Activated T-helper 1 cell treated with anti-CD3 and anti-CD28 coated beads, Interleukin-12 subunit alpha, Interleukin-12 subunit beta, Interleukin-2, Interleukin-4 antibody, amounts not matched to agents 30 ng/mL and 10 ng/mL and 1 ng/mL, durations not matched to agents 14 hours and 24 hours and 36 hours (primary cell): ENCODE measurements around the gene BCR. TPM values are rescaled to one million over a fixed set of nuclear protein-coding genes. Genes with fewer than 3 reads are reported as not detected.
"Not testable (repeated sequence)": the region's sequence is repeated elsewhere in the genome, so short reads cannot be mapped to it uniquely, and the experiment has no call there.

ENCODE experiments used
- DNase-seq: peaks from one replicate; pipeline ENCODE4 v3.0.0; 2021; ENCODE audit warnings: low spot score
- H3K27ac Mint-ChIP-seq: one replicate; pipeline ENCODE4 v1.8.0; 2021; ENCODE audit warnings: mild to moderate bottlenecking, mixed read lengths
- H3K27me3 Mint-ChIP-seq: one replicate; pipeline ENCODE4 v1.8.0; 2022; ENCODE audit warnings: mild to moderate bottlenecking, moderate library complexity, mixed read lengths; ENCODE audit not compliant: insufficient read depth
- H3K36me3 Mint-ChIP-seq: one replicate; pipeline ENCODE4 v1.8.0; 2021; ENCODE audit warnings: low read depth, mixed read lengths
- H3K4me1 Mint-ChIP-seq: one replicate; pipeline ENCODE4 v1.8.0; 2021; ENCODE audit warnings: low read depth, mixed read lengths
- H3K4me3 Mint-ChIP-seq: one replicate; pipeline ENCODE4 v1.8.0; 2021; ENCODE audit warnings: mild to moderate bottlenecking, moderate library complexity, mixed read lengths
- H3K9me3 Mint-ChIP-seq: one replicate; pipeline ENCODE4 v1.8.0; 2021; ENCODE audit warnings: mixed read lengths
- intact Hi-C: fragments of 100-400 bp; cut with micrococcal nuclease; formaldehyde crosslinking; loops from one replicate; pipeline ENCODE4 v1.15.1; 2024
- total RNA-seq: library from RNA; stranded (reverse); gene quantifications from 2 replicates; pipeline ENCODE4 v1.2.3, GENCODE V29; 2022

BCR gene
- total RNA-seq: 56.8 and 62.0 TPM in 2 replicates

DNA sequence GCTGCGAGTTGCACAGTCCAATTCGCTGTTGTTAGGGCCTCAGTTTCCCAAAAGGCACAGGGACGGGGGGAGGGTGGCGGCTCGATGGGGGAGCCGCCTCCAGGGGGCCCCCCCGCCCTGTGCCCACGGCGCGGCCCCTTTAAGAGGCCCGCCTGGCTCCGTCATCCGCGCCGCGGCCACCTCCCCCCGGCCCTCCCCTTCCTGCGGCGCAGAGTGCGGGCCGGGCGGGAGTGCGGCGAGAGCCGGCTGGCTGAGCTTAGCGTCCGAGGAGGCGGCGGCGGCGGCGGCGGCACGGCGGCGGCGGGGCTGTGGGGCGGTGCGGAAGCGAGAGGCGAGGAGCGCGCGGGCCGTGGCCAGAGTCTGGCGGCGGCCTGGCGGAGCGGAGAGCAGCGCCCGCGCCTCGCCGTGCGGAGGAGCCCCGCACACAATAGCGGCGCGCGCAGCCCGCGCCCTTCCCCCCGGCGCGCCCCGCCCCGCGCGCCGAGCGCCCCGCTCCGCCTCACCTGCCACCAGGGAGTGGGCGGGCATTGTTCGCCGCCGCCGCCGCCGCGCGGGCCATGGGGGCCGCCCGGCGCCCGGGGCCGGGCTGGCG, at the start of gene BCR:
TSS of gene BCR (plus strand) at position 209 of the 592 bp plus-strand sequence. CDS start 452 bp downstream, outside the sequence.
- peaks cover 16% of the 10 kb centered on the region for H3K9me3 Mint-ChIP-seq
- no peaks in the 10 kb centered on the region for H3K27me3 Mint-ChIP-seq
- H3K4me1 Mint-ChIP-seq: peaks cover 66% of the 10 kb centered on the region
- intact Hi-C loops: loop anchor here (1.0 kb wide), 1 partner anchor 38 kb away; no protein-coding TSS in a partner anchor
- H3K4me3 Mint-ChIP-seq: peak within 1 kb of the TSS; percentile 92
- peak within 1 kb of the TSS; percentile 81 for H3K27ac Mint-ChIP-seq
- DNase-seq: peak; percentile 58
- peaks cover 26% of the 10 kb centered on the region for H3K36me3 Mint-ChIP-seq

DNA sequence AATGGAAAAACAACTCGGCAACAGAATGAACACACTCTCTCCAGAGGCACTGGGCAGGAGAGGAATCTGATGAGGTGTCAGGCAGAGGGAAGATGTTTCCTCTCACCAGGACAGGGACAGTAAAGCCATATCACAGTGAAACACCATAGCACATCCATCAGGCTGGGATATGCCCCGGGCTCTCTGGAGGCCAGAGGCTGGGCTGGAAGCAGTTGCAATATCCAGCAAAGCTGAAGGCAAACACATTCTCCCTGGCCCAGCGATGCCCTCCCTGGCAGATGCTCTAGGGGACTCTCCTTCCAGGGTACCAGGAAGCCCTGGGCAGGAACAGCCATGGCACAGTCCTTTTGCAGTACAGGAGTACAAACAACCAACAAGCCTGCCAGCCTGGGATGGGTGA, 49.6 kb upstream of the BCR start:
- no peaks in the 10 kb centered on the region for H3K4me1 Mint-ChIP-seq
- H3K36me3 Mint-ChIP-seq: no peaks in the 10 kb centered on the region
- H3K9me3 Mint-ChIP-seq: no peaks in the 10 kb centered on the region
- intact Hi-C loops: no loop called here
- H3K4me3 Mint-ChIP-seq: no peak overlapping the region
- H3K27me3 Mint-ChIP-seq: peaks cover 3% of the 10 kb centered on the region
- H3K27ac Mint-ChIP-seq: no peak overlapping the region
- no peak for DNase-seq

DNA sequence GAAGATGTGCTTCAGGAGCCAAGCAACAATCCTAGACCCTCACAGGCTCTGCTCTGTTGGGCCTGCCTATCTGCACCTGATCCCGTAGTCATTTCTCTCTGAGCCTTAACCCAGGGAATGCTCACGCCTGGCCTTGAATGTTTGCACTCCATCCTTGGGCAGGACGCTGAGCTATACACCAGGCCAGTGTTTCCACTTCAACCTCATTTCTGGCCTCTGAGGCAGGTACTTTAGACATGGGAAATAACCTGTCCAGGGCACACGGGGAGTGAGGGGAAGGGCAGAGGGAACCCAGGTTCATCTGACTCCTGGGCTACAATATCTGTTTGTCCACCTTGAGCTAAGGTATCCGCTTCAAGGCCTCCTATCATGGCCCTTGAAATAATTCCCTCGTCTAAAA, 48.4 kb upstream of the BCR start:
- H3K36me3 Mint-ChIP-seq: no peaks in the 10 kb centered on the region
- no peak overlapping the region for H3K4me3 Mint-ChIP-seq

DNA sequence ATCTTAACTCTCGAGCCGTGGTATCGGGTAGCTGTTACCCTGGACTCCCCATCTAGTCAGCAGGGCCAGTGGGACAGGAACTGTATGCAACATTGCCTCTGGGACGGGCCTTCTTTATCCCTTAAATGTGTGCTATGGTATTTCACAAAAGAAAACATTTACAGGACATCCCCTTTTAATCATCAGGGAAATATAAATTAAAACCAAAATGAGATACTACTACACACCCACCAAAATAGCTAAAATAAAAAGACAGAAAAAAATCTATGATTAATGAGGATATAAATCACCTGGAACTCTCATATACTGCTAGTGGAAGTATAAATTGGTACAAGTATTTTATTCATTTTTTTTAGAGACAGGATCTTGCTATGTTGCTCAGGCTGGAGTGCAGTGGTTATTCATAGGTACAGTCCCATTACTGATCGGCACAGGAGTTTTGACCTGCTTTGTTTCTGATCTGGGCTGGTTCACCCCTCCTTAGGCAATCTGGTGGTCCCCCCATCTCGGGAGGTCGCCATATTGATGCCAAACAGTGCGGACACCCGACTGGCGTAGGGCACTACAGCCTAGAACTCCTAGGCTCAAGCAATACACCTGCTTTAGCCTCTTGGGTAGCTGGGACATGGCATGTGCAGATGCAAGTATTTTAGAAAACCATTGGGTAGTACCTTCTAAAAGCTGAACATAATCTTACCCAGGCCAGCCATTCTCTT, 47.8 kb upstream of the BCR start:
- intact Hi-C loops: no loop called here
- DNase-seq: no peak
- Mint-ChIP-seq H3K4me3 (no peak overlapping the region), H3K27me3 (peaks cover 3% of the 10 kb centered on the region), H3K4me1 (peaks cover 16% of the 10 kb centered on the region), H3K36me3 (no peaks in the 10 kb centered on the region), H3K9me3 (no peaks in the 10 kb centered on the region), H3K27ac (no peak overlapping the region)

More for the DNA sequence above, 48.4 kb upstream of the BCR start:
- no peak overlapping the region for H3K27ac Mint-ChIP-seq
- H3K9me3 Mint-ChIP-seq: no peaks in the 10 kb centered on the region
- peaks cover 10% of the 10 kb centered on the region for H3K4me1 Mint-ChIP-seq
- no peak for DNase-seq
- intact Hi-C loops: no loop called here
- H3K27me3 Mint-ChIP-seq: peaks cover 3% of the 10 kb centered on the region

DNA sequence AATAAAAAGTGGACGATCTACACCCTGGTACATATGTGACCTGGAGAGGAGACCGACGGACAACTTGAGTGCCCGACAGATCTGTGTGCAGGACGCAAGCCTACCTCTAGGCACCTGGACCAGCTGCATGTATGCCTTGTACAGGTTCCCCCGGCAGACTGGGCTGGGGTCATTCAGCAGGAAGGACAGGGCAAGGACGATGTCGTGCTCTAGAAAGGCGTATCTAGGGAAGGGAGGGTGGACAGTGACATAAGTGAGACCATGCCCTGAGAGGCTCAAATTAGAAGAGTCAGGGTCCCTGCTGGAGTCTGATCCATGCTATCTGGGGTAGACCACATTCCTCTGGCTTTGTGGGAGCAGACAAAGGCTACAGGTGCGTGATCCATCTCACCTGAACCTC, 46.4 kb upstream of the BCR start:
- Mint-ChIP-seq H3K27ac (no peak overlapping the region), H3K36me3 (no peaks in the 10 kb centered on the region), H3K4me3 (no peak overlapping the region), H3K4me1 (peaks cover 30% of the 10 kb centered on the region), H3K9me3 (no peaks in the 10 kb centered on the region), H3K27me3 (no peaks in the 10 kb centered on the region)
- intact Hi-C loops: no loop called here
- DNase-seq: no peak

DNA sequence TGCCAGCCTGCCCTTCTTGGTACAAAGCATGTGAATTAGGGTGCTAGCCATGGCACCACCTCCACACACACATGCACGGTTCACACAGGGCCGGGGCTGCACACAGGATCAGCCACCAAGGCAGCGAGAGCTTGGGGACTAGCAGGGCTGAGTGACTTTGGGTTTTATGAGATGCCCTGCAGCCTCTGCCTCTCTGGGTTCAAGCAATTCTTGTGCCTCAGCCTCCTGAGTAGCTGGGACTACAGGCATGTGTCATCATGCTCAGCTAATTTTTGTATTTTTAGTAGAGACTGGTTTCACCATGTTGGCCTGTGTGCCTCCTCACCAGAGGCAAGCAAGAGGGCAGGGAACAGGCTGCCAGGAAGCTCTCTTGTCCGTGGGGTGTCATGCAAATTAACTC, 43.3 kb upstream of the BCR start:
- H3K9me3 Mint-ChIP-seq, H3K4me3 Mint-ChIP-seq, intact Hi-C loops, DNase-seq, H3K36me3 Mint-ChIP-seq, H3K27me3 Mint-ChIP-seq: not testable (repeated sequence)
- Mint-ChIP-seq H3K27ac (peak overlapping the region; percentile 61), H3K4me1 (peaks cover 39% of the 10 kb centered on the region)

DNA sequence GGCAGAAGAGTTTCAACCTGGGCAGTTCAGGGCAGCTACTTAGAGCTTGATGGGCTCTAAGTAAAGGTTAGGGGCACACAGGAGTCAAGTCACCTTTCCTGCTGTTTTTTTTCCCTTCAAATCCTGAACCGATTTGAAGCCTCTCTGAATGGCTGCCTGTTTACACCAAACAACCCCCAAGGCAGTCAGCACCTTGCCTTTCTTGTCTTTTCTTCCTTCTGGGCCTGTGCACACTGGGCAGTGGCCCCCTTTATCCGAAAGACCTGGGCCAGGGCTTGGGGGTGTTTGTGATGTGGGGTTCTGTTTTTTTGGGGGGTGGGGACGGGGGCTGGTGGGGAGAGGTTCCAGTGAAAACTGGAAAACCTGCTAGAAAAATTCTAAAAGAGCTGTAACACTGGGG, 42.8 kb upstream of the BCR start:
- H3K27me3 Mint-ChIP-seq: no peaks in the 10 kb centered on the region

DNA sequence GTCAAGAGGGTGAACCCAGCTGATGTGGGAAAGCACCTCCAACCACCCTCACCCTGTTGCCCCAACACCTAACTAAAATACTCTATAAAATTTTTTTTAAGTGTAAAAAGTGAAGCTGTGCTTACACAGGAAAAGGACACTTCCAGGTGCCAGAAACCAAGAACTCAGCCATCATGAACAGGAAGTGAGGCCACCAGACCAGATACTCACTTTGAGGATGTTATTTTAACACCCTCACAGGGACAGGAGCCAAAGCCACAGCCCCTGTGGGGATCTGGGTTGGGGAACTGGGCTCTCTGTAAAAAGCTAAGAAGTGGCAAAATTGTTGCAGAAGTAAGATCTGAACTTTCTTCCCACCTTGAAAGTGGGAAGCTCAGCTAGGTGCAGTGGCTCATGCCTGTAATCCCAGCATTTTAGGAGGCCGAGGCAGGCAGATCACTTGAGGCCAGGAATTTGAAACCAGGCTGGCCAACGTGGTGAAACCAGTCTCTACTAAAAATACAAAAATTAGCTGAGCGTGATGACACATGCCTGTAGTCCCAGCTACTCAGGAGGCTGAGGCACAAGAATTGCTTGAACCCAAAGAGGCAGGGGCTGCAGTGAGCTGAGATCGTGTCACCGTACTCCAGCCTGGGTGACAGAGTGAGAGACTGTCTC, 42.3 kb upstream of the BCR start:
- peak; percentile 49 for DNase-seq
- Mint-ChIP-seq H3K27me3 (no peaks in the 10 kb centered on the region), H3K36me3 (no peaks in the 10 kb centered on the region), H3K9me3 (no peaks in the 10 kb centered on the region), H3K4me3 (peak overlapping the region; percentile 4), H3K4me1 (peaks cover 49% of the 10 kb centered on the region), H3K27ac (peak overlapping the region; percentile 88)
- intact Hi-C loops: no loop called here

More for the DNA sequence above, 42.8 kb upstream of the BCR start:
- Mint-ChIP-seq H3K4me3 (no peak overlapping the region), H3K4me1 (peaks cover 44% of the 10 kb centered on the region), H3K9me3 (no peaks in the 10 kb centered on the region), H3K27ac (peak overlapping the region; percentile 88), H3K36me3 (no peaks in the 10 kb centered on the region)
- intact Hi-C loops: no loop called here
- DNase-seq: no peak

DNA sequence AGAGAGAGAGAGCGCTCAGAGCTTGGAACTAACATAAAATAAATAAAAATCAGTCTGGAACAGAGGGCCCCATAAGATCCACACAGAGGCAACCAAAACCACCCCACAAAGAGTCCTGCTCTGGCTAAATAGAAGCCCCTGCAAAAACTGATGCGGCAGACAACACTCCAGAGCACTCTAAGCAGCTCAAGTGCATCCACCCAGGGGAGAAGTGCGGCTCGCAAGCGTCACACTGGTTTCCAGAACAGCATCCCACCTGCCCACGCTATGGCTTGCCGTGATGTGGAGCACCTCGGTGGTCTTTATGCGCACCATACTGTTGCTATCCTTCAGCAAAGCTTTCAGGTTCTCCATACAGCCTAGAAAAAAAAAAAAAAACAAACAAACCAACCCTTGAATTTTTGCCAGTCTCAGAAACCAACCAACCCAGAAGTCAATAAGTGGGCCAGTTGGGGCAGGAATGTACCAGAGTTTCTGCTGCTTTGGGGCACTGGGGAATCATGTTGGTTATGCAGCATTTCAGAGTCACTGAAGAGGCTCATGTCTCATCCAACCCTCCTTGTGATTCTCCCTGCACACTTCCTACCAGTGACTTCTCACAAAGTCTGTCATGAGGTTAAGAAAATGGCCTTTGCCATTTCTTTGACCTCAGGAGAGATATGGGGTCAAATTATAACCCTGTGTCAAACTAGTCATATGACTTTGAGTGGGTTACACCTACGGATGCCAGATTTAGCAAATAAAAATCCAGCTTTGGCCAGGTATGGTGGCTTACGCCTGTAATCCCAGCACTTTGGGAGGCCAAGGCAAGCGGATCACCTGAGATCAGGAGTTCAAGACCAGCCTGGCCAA, 41.5 kb upstream of the BCR start:
- Mint-ChIP-seq H3K27ac (peak overlapping the region; percentile 88), H3K4me3 (no peak overlapping the region), H3K27me3 (no peaks in the 10 kb centered on the region), H3K4me1 (peaks cover 49% of the 10 kb centered on the region), H3K9me3 (no peaks in the 10 kb centered on the region), H3K36me3 (no peaks in the 10 kb centered on the region)
- DNase-seq: no peak
- intact Hi-C loops: no loop called here

DNA sequence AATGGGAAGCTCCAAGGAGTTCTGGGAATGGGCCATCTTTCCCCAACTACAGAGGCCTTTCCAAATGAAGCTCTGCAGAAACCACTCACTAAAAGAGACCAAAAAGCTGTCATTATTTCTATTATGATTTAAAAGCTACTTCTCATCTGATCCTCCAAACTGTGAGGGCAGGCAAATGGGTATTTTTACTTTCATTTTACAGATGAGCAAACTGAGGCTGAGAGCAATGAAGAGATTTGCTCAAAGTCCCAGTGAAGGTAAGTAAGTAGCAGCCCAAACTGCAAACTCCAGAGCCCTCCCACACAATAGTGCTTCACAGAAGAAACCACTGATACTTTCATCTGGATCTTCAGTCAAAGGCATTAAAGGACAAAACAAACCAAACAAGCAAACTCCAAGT, 39.9 kb upstream of the BCR start:
- no peaks in the 10 kb centered on the region for H3K36me3 Mint-ChIP-seq
- peak overlapping the region; percentile 26 for H3K27ac Mint-ChIP-seq

DNA sequence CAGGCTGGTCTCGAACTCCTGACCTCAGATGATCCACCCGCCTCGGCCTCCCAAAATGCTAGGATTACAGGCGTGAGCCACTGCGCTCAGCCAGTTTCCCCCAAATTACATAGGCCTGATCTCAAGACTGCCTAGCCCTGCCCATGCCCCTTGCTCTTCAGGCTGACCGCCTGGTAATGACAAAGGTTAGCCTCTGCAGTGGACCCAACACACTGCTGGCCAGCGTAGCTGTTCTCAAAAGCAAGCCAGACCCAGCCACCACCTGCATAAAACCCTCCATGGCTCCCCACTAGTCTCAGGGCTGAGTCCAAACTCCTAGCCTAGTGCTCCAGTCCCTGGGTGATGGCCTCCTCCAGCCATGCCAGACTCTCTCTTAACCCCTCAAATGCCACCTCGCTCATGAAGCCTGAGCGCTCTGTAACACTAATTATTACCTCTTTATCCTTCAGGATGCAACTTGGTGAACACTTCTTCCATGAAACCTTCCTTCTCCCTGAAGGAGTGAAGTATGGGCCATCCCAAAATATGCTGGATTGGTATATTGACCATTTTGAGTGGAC, 37.7 kb upstream of the BCR start:
- Mint-ChIP-seq H3K4me1 (peaks cover 38% of the 10 kb centered on the region), H3K27ac (peak overlapping the region; percentile 79), H3K36me3 (no peaks in the 10 kb centered on the region), H3K4me3 (peak overlapping the region; percentile 48), H3K9me3 (no peaks in the 10 kb centered on the region), H3K27me3 (peaks cover 2% of the 10 kb centered on the region)
- DNase-seq: no peak
- intact Hi-C loops: loop anchor here (1.0 to 5.0 kb wide), 6 partner anchors 38 to 275 kb away; partner anchors contain the start of genes BCR and GNAZ

More for the DNA sequence above, 39.9 kb upstream of the BCR start:
- Mint-ChIP-seq H3K27me3 (no peaks in the 10 kb centered on the region), H3K4me3 (no peak overlapping the region), H3K9me3 (no peaks in the 10 kb centered on the region), H3K4me1 (peaks cover 54% of the 10 kb centered on the region)
- intact Hi-C loops: loop anchor here (5.0 kb wide), 2 partner anchors 68 to 273 kb away; partner anchors contain the start of gene GNAZ
- DNase-seq: no peak

DNA sequence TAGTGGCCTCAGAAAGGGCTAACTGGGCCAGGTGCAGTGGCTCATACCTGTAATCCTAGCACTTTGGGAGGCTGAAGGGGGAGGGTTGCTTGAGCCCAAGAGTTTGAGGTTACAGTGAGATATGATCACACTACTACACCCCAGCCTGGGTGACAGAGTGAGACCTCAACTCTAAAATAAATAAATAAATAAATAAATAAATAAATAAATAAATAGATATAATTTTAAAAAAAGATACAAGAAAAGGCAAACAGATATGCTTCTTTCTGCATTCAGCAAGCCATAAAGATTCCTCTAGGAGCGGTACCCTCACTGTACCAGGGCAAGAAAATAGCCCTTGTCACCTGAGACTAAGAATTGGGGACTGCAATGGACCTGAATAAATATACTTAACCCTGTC, 37.2 kb upstream of the BCR start:
- Mint-ChIP-seq H3K9me3 (no peaks in the 10 kb centered on the region), H3K36me3 (no peaks in the 10 kb centered on the region), H3K27me3 (peaks cover 6% of the 10 kb centered on the region), H3K4me3 (peak overlapping the region; percentile 48), H3K4me1 (peaks cover 33% of the 10 kb centered on the region), H3K27ac (peak overlapping the region; percentile 79)
- DNase-seq: no peak
- intact Hi-C loops: loop anchor here (5.0 kb wide), 2 partner anchors 71 to 276 kb away; partner anchors contain the start of gene GNAZ
